ENCODE data around the gene AQP1.
A peak's percentile ranks its signal among the peaks of the same experiment; 100 is the strongest.

The AQP1 gene

GRCh38 chr7:30906014-30906413 is 5.6 kb upstream of the AQP1 start:
- FAIRE-seq (no peak), DNase-seq (ENCODE audit: insufficient read length, low spot score) (peak; percentile 73)
- TF ChIP-seq POLR2A (IDR thresholded peaks at IDR 0.05; ENCODE audit: low read depth, low read length) = no peak

- FAIRE-seq (no peak), DNase-seq (ENCODE audit: insufficient read length, low spot score) (no peak)
- TF ChIP-seq POLR2A (IDR thresholded peaks at IDR 0.05; ENCODE audit: low read depth, low read length) = no peak
Observed at GRCh38 chr7:30906515-30907240, 5.0 kb upstream of the AQP1 start.

- DNase-seq (ENCODE audit: insufficient read length, low spot score) = no peak
- FAIRE-seq = no peak
- TF ChIP-seq POLR2A (IDR thresholded peaks at IDR 0.05; ENCODE audit: low read depth, low read length) = no peak
Observed at GRCh38 chr7:30907527-30908267, 4.0 kb upstream of the AQP1 start.

GRCh38 chr7:30908681-30909080 is 3.0 kb upstream of the AQP1 start:
- no peak for TF ChIP-seq POLR2A (IDR thresholded peaks at IDR 0.05; ENCODE audit: low read depth, low read length)
- FAIRE-seq (no peak), DNase-seq (ENCODE audit: insufficient read length, low spot score) (no peak)

- TF ChIP-seq POLR2A (IDR thresholded peaks at IDR 0.05; ENCODE audit: low read depth, low read length) = no peak
- no peak for FAIRE-seq
- no peak for DNase-seq (ENCODE audit: insufficient read length, low spot score)
Observed at GRCh38 chr7:30909431-30909830, 2.2 kb upstream of the AQP1 start.

- no peak for TF ChIP-seq POLR2A (IDR thresholded peaks at IDR 0.05; ENCODE audit: low read depth, low read length)
- FAIRE-seq (no peak), DNase-seq (ENCODE audit: insufficient read length, low spot score) (no peak)
Observed at GRCh38 chr7:30910411-30911073, 1.1 kb upstream of the AQP1 start.

- no peak for TF ChIP-seq POLR2A (IDR thresholded peaks at IDR 0.05; ENCODE audit: low read depth, low read length)
- no peak for DNase-seq (ENCODE audit: insufficient read length, low spot score)
- no peak for FAIRE-seq
Observed at GRCh38 chr7:30911133-30911532, 520 bp upstream of the AQP1 start.

GRCh38 chr7:30912021-30912730 is 523 bp downstream of the AQP1 start:
- DNase-seq (ENCODE audit: insufficient read length, low spot score) (no peak), FAIRE-seq (no peak)
- no peak for TF ChIP-seq POLR2A (IDR thresholded peaks at IDR 0.05; ENCODE audit: low read depth, low read length)

- FAIRE-seq = no peak
- DNase-seq (ENCODE audit: insufficient read length, low spot score) = no peak
- no peak for TF ChIP-seq POLR2A (IDR thresholded peaks at IDR 0.05; ENCODE audit: low read depth, low read length)
Observed at GRCh38 chr7:30912731-30912985, 1.0 kb downstream of the AQP1 start.

GRCh38 chr7:30912986-30913811 is 1.5 kb downstream of the AQP1 start:
- TF ChIP-seq POLR2A (IDR thresholded peaks at IDR 0.05; ENCODE audit: low read depth, low read length) = 0 out of 2 replicates have a peak, but pooled peaks have one; percentile 18
- DNase-seq (ENCODE audit: insufficient read length, low spot score) (no peak), FAIRE-seq (no peak)

GRCh38 chr7:30913821-30914515 is 2.3 kb downstream of the AQP1 start:
- DNase-seq (ENCODE audit: insufficient read length, low spot score) (no peak), FAIRE-seq (no peak)
- TF ChIP-seq POLR2A (IDR thresholded peaks at IDR 0.05; ENCODE audit: low read depth, low read length) = no peak

GRCh38 chr7:30914596-30914995 is 2.9 kb downstream of the AQP1 start:
- DNase-seq (ENCODE audit: insufficient read length, low spot score) (peak; percentile 97), FAIRE-seq (peak; percentile 80)
- 0 out of 2 replicates have a peak, but pooled peaks have one; percentile 11 for TF ChIP-seq POLR2A (IDR thresholded peaks at IDR 0.05; ENCODE audit: low read depth, low read length)

All from H54 (cell line).